Measurements from ENCODE around the gene ELMO1. TPM values are rescaled to one million over a fixed set of nuclear protein-coding genes. Genes with fewer than 3 reads are reported as not detected.

ELMO1 gene
- total RNA-seq, 1 experiment from 2014 or later: 1.1 TPM

GRCh38 chr7:37110660-37111424 lies 337.8 kb downstream of the ELMO1 start:
- TF ChIP-seq REST (IDR thresholded peaks at IDR 0.05; ENCODE audit: low read depth): no peak
- no peak for TF ChIP-seq ELF1 (IDR thresholded peaks at IDR 0.05; ENCODE audit: borderline replicate concordance, low read depth)
- TF ChIP-seq TCF7L2 (IDR thresholded peaks at IDR 0.05; ENCODE audit: borderline replicate concordance, extremely low read depth, insufficient read depth, insufficient read length): no peak
- TF ChIP-seq ZBTB33 (IDR thresholded peaks at IDR 0.05; ENCODE audit: extremely low read depth, insufficient replicate concordance, low read length): no peak
- no peak for TF ChIP-seq SP1 (IDR thresholded peaks at IDR 0.05; ENCODE audit: low read depth)
- TF ChIP-seq RAD21 (IDR thresholded peaks at IDR 0.05; ENCODE audit: low read depth): no peak
- no peak for TF ChIP-seq CEBPB (IDR thresholded peaks at IDR 0.05; ENCODE audit: low read depth)
- no peak for TF ChIP-seq FOSL1 (IDR thresholded peaks at IDR 0.05; ENCODE audit: low read depth)
- no peak for TF ChIP-seq JUND (IDR thresholded peaks at IDR 0.05)
- TF ChIP-seq POLR2AphosphoS5 (IDR thresholded peaks at IDR 0.05; ENCODE audit: low read depth, low read length): no peak
- no peak for TF ChIP-seq ATF3 (IDR thresholded peaks at IDR 0.05)
- Histone ChIP-seq H3K9me2 (ENCODE audit: insufficient read depth) (no peaks in the 10 kb centered on the region), H2AFZ (ENCODE audit: low read depth, low read length, poor library complexity, severe bottlenecking) (no peak overlapping the region), H3K9ac (ENCODE audit: low read length) (no peak overlapping the region), H3K9me3 (ENCODE audit: control insufficient read depth in 1 of 2, insufficient read depth in 1 of 2, low read depth in 1 of 2, low read length in 2 of 2) (no peaks in the 10 kb centered on the region), H3K27me3 (ENCODE audit: insufficient read depth, low read length) (no peaks in the 10 kb centered on the region), H3K4me1 (ENCODE audit: control insufficient read depth in 1 of 2, insufficient read depth in 2 of 2, low read length in 2 of 2) (peaks cover 0 to 13% of the 10 kb centered on the region in 2 experiments; a peak in 1 of 4 replicates), H3K27ac (ENCODE audit: low read depth, low read length) (no peak overlapping the region), H3K4me2 (ENCODE audit: low read length) (no peak overlapping the region), H3K4me3 (replicated peaks in 1 of 2; ENCODE audit: low read depth in 1 of 2, low read length in 2 of 2) (no peak overlapping the region), H3K79me2 (ENCODE audit: insufficient read depth, low read length) (no peaks in the 10 kb centered on the region), H4K20me1 (ENCODE audit: insufficient read depth) (no peaks in the 10 kb centered on the region), H3K36me3 (ENCODE audit: control insufficient read depth in 1 of 2, insufficient read depth in 2 of 2, low read length in 2 of 2) (no peaks in the 10 kb centered on the region)
- DNase-seq (ENCODE audit: low read depth, low spot score) (no peak), ATAC-seq (no peak)
- no TSS peak for BruUV-seq (replicated peaks)
- ChIA-PET CTCF (no interaction called here), POLR2A (no interaction called here), RAD21 (ENCODE audit: low non-redundant PET in 1 of 2, low total read pairs in 2 of 2, uncharacterized antibody in 2 of 2, unreplicated experiment in 2 of 2) (no interaction called here)
- intact Hi-C loops (cut with micrococcal nuclease): no loop called here
